BLaER1 treated with 17β-estradiol and CSF1 and Interleukin-3, amounts not matched to agents 10 nM and 100 nM (cell line): ENCODE measurements around the gene ZDHHC8.

Source experiments
- H3K27ac ChIP-seq, 11 experiments: shearing (Covaris generic); formaldehyde crosslinking; 2 replicates each; pipeline ENCODE4 v1.8.1; 2022
- H3K27me3 ChIP-seq, 11 experiments: shearing (Covaris generic); formaldehyde crosslinking; 2 replicates each; pipeline ENCODE4 v1.8.1; 2022
- H3K36me3 ChIP-seq, 11 experiments: shearing (Covaris generic); formaldehyde crosslinking; 2 replicates each; pipeline ENCODE4 v1.8.1; 2022
- H3K4me1 ChIP-seq, 10 experiments: shearing (Covaris generic); formaldehyde crosslinking; 2 replicates each; pipeline ENCODE4 v1.8.1; 2022
- H3K4me2 ChIP-seq, 11 experiments: shearing (Covaris generic); formaldehyde crosslinking; 2 replicates each; pipeline ENCODE4 v1.8.1; 2022
- H3K4me3 ChIP-seq, 10 experiments: shearing (Covaris generic); formaldehyde crosslinking; 2 replicates each; pipeline ENCODE4 v1.8.1; 2022
- H3K9ac ChIP-seq, 11 experiments: shearing (Covaris generic); formaldehyde crosslinking; 2 replicates each; pipeline ENCODE4 v1.8.1; 2022
- H3K9me3 ChIP-seq, 11 experiments: shearing (Covaris generic); formaldehyde crosslinking; replicated peaks in 1 of 11; 2 replicates each; pipeline ENCODE4 v1.8.1; 2022
- H4K20me1 ChIP-seq, 11 experiments: shearing (Covaris generic); formaldehyde crosslinking; 2 replicates each; pipeline ENCODE4 v1.8.1; 2022
- Cebpa-rat ChIP-seq, 11 experiments: shearing (Covaris generic); IDR thresholded peaks; 2 replicates each; pipeline ENCODE4 v1.8.1; 2022

ZDHHC8 gene

GRCh38 chr22:20181194-20181883 is 49.7 kb downstream of the ZDHHC8 start:
- Histone ChIP-seq H4K20me1 (no peaks in the 10 kb centered on the region), H3K9ac (peak overlapping the region in 2 of 11 experiments; percentile 41 to 46; a peak in 4 of 22 replicates), H3K4me1 (peaks cover 29 to 81% (median 62%) of the 10 kb centered on the region in 10 experiments), H3K36me3 (no peaks in the 10 kb centered on the region), H3K27ac (peak overlapping the region in 4 of 11 experiments; percentile 45 to 64 (median 56); a peak in 4 of 22 replicates), H3K4me2 (peak overlapping the region; percentile 52 to 93 (median 77)), H3K4me3 (no peak overlapping the region; a peak in 1 of 20 replicates), H3K27me3 (0 out of 22 replicates have a peak, but pooled peaks cover 0 to 3% (median 0%) of the 10 kb centered on the region in 11 experiments), H3K9me3 (no peaks in the 10 kb centered on the region)
- TF ChIP-seq Cebpa-rat (IDR thresholded peaks at IDR 0.05): no peak

GRCh38 chr22:20181884-20182236 is 50.3 kb downstream of the ZDHHC8 start:
- Histone ChIP-seq H4K20me1 (no peaks in the 10 kb centered on the region), H3K27me3 (0 out of 22 replicates have a peak, but pooled peaks cover 0 to 3% (median 0%) of the 10 kb centered on the region in 11 experiments)

GRCh38 chr22:20182365-20182764 is 50.8 kb downstream of the ZDHHC8 start:
- no peaks in the 10 kb centered on the region for H3K9me3 ChIP-seq
- no peaks in the 10 kb centered on the region for H4K20me1 ChIP-seq
- 0 out of 22 replicates have a peak, but pooled peaks cover 0 to 3% (median 0%) of the 10 kb centered on the region in 11 experiments for H3K27me3 ChIP-seq
- peak overlapping the region; percentile 52 to 93 (median 77) for H3K4me2 ChIP-seq
- peak overlapping the region in 3 of 11 experiments; percentile 24 to 54 (median 41); a peak in 6 of 22 replicates for H3K9ac ChIP-seq
- no peak for TF ChIP-seq Cebpa-rat (IDR thresholded peaks at IDR 0.05)
- H3K36me3 ChIP-seq: no peaks in the 10 kb centered on the region
- no peak overlapping the region for H3K4me3 ChIP-seq
- H3K27ac ChIP-seq: peak overlapping the region in 6 of 11 experiments; percentile 18 to 64 (median 50); a peak in 6 of 22 replicates
- H3K4me1 ChIP-seq: peaks cover 29 to 83% (median 68%) of the 10 kb centered on the region in 10 experiments

More at GRCh38 chr22:20181884-20182236, 50.3 kb downstream of the ZDHHC8 start:
- Histone ChIP-seq H3K9me3 (no peaks in the 10 kb centered on the region), H3K27ac (peak overlapping the region in 6 of 11 experiments; percentile 18 to 64 (median 50); a peak in 7 of 22 replicates), H3K4me2 (peak overlapping the region; percentile 52 to 93 (median 77)), H3K4me3 (no peak overlapping the region; a peak in 1 of 20 replicates), H3K9ac (peak overlapping the region in 5 of 11 experiments; percentile 13 to 54 (median 41); a peak in 8 of 22 replicates), H3K36me3 (no peaks in the 10 kb centered on the region), H3K4me1 (peaks cover 29 to 83% (median 63%) of the 10 kb centered on the region in 10 experiments)
- TF ChIP-seq Cebpa-rat (IDR thresholded peaks at IDR 0.05): no peak

- H3K9ac ChIP-seq: 0 out of 22 replicates have a peak overlapping the region, but pooled peaks of 1 of the 11 experiments have one; percentile 18
- peaks cover 29 to 82% (median 68%) of the 10 kb centered on the region in 10 experiments for H3K4me1 ChIP-seq
- no peak for TF ChIP-seq Cebpa-rat (IDR thresholded peaks at IDR 0.05)
- peak overlapping the region in 7 of 11 experiments; percentile 17 to 93 (median 85); a peak in 10 of 22 replicates for H3K4me2 ChIP-seq
- H4K20me1 ChIP-seq: no peaks in the 10 kb centered on the region; a peak in 1 of 22 replicates
- no peaks in the 10 kb centered on the region for H3K36me3 ChIP-seq
- H3K4me3 ChIP-seq: no peak overlapping the region
- H3K27ac ChIP-seq: no peak overlapping the region
- no peaks in the 10 kb centered on the region for H3K9me3 ChIP-seq
- 0 out of 22 replicates have a peak, but pooled peaks cover 0 to 3% (median 0%) of the 10 kb centered on the region in 11 experiments for H3K27me3 ChIP-seq
These were observed 51.5 kb downstream of the ZDHHC8 start for GRCh38 chr22:20183101-20183500.

DNA sequence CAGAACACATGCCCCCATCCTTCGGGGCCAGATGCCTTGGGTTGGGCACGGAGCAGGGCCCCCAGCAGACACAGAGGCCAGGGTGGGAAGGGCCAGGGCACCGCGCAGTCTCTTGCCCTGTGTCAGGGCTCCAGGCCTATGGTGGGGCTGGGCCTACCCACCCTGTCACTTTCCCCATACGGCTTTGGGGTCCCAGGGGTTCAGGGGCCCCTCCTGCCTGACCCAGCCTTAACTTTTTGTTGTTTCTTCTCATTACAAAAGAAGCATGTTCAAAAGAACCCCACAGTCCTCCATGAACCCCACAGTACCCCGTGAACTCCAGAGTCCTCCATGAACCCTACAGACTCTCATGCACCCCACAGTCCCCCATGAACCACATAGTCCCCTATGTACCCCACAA is 52.2 kb downstream of the ZDHHC8 start:
- Histone ChIP-seq H3K4me1 (peaks cover 29 to 82% (median 67%) of the 10 kb centered on the region in 10 experiments), H3K9ac (0 out of 22 replicates have a peak overlapping the region, but pooled peaks of 1 of the 11 experiments have one; percentile 18), H3K27ac (no peak overlapping the region), H3K9me3 (no peaks in the 10 kb centered on the region), H3K4me3 (no peak overlapping the region), H3K36me3 (no peaks in the 10 kb centered on the region), H3K27me3 (0 out of 22 replicates have a peak, but pooled peaks cover 0 to 3% (median 0%) of the 10 kb centered on the region in 11 experiments), H4K20me1 (no peaks in the 10 kb centered on the region; a peak in 1 of 22 replicates), H3K4me2 (peak overlapping the region in 3 of 11 experiments; percentile 85 to 93 (median 92); a peak in 4 of 22 replicates)
- no peak for TF ChIP-seq Cebpa-rat (IDR thresholded peaks at IDR 0.05)

GRCh38 chr22:20184501-20185165 is 53.0 kb downstream of the ZDHHC8 start:
- H3K27ac ChIP-seq: no peak overlapping the region
- no peaks in the 10 kb centered on the region; a peak in 1 of 22 replicates for H4K20me1 ChIP-seq
- H3K4me3 ChIP-seq: no peak overlapping the region
- H3K9me3 ChIP-seq: no peaks in the 10 kb centered on the region
- H3K4me2 ChIP-seq: no peak overlapping the region
- peaks cover 29 to 77% (median 62%) of the 10 kb centered on the region in 10 experiments for H3K4me1 ChIP-seq
- no peak overlapping the region; a peak in 1 of 22 replicates for H3K9ac ChIP-seq
- no peak for TF ChIP-seq Cebpa-rat (IDR thresholded peaks at IDR 0.05)
- H3K27me3 ChIP-seq: 0 out of 22 replicates have a peak, but pooled peaks cover 0 to 3% (median 0%) of the 10 kb centered on the region in 11 experiments
- no peaks in the 10 kb centered on the region for H3K36me3 ChIP-seq

DNA sequence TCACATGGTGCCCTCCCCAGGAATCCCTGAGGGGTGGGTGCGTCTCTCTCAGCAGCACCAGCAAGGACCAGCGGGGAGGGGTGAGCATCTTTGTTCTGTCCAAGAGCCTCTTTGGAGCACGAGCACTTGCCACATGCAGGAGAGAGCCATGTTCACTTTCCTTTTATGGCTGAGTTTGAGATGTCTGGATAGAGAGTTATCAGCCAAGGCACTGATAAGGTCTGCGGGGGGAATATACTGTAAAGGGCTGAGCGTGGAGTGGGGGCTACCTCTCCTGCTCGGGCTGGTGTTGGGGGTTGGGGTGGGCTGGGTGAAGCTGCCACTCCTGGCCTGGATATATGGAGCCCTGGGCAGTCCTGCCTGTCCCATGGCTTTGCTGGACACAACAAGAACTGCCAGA is 54.1 kb downstream of the ZDHHC8 start:
- Histone ChIP-seq H3K36me3 (no peaks in the 10 kb centered on the region), H3K9ac (no peak overlapping the region), H4K20me1 (no peaks in the 10 kb centered on the region; a peak in 1 of 22 replicates), H3K4me2 (no peak overlapping the region), H3K4me1 (peaks cover 19 to 75% (median 58%) of the 10 kb centered on the region in 10 experiments), H3K27ac (no peak overlapping the region), H3K9me3 (no peaks in the 10 kb centered on the region), H3K4me3 (no peak overlapping the region), H3K27me3 (0 out of 22 replicates have a peak, but pooled peaks cover 0 to 3% (median 0%) of the 10 kb centered on the region in 11 experiments)
- no peak for TF ChIP-seq Cebpa-rat (IDR thresholded peaks at IDR 0.05)

DNA sequence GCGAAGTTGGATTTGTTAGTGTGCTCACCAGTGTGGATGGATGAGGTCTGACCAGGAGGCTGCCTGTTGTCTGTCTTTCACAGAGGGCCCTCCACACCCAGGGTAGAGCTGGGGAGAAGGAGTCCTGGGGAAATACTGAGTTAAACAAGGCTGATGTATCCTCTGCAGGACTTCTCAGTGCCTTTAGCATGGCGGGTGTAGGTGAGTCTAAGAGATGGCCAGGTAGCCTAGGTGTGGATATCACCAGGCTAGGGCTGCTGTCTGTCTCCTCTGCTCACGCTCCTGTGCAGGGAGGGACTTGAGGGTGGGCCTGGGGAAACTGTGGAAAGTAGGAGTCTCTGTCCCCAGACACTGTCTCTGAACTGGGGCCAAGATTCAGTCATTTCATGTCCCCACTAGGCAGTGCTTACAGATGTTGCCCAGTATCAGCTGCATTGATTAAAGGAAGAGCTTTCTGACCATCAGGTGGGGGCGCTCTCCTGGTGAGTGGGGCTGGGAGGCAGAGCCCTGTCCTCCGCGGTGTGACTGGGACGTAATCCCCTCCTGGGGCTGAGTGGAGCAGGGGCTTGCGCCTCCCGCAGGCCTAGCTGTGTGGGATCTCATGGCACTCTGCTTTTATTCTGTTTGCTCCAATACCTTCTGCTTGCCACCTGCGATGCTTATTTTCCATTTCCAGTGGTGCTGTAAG is 54.7 kb downstream of the ZDHHC8 start:
- TF ChIP-seq Cebpa-rat (IDR thresholded peaks at IDR 0.05): no peak

More for the DNA sequence above, 54.7 kb downstream of the ZDHHC8 start:
- H3K36me3 ChIP-seq: no peaks in the 10 kb centered on the region
- no peak overlapping the region for H3K4me3 ChIP-seq
- no peak overlapping the region for H3K27ac ChIP-seq
- H3K4me1 ChIP-seq: peaks cover 13 to 75% (median 55%) of the 10 kb centered on the region in 10 experiments
- H3K9me3 ChIP-seq: no peaks in the 10 kb centered on the region
- peak overlapping the region in 4 of 11 experiments; percentile 3 to 64 (median 14); a peak in 5 of 22 replicates for H3K4me2 ChIP-seq
- H4K20me1 ChIP-seq: no peaks in the 10 kb centered on the region; a peak in 1 of 22 replicates
- H3K27me3 ChIP-seq: 0 out of 22 replicates have a peak, but pooled peaks cover 0 to 3% (median 0%) of the 10 kb centered on the region in 11 experiments
- no peak overlapping the region for H3K9ac ChIP-seq
